ENCODE data around the gene LSM11.

- TF ChIP-seq CTCF (IDR thresholded peaks at IDR 0.05): no peak
- no peak for TF ChIP-seq EZH2 (IDR thresholded peaks at IDR 0.05; ENCODE audit: borderline replicate concordance, insufficient read depth, low read depth, low read length, poor library complexity, severe bottlenecking)
Measured at GRCh38 chr5:157708866-157709265, 34.6 kb upstream of the LSM11 start.

Data from B cell (primary cell).